HFF-Myc (cell line): Measurements from ENCODE around the gene GADL1.

Experiments
- DNase-seq: peaks from one replicate; pipeline ENCODE4 v3.0.0-alpha.2; 2011; ENCODE audit warnings: low read depth; ENCODE audit errors: extremely low read depth
- H3K4me3 ChIP-seq: replicated peaks from 2 replicates; pipeline ENCODE4 v1.5.1; 2011; ENCODE audit warnings: low read depth, mild to moderate bottlenecking, control low read depth, low read length
- TF ChIP-seq, protein P1 (sequence below): IDR thresholded peaks from 2 replicates; pipeline ENCODE4 v1.5.1; 2012; ENCODE audit warnings: mild to moderate bottlenecking, low read depth, low read length, control low read depth; ENCODE audit errors: missing control alignments

The GADL1 gene

DNA sequence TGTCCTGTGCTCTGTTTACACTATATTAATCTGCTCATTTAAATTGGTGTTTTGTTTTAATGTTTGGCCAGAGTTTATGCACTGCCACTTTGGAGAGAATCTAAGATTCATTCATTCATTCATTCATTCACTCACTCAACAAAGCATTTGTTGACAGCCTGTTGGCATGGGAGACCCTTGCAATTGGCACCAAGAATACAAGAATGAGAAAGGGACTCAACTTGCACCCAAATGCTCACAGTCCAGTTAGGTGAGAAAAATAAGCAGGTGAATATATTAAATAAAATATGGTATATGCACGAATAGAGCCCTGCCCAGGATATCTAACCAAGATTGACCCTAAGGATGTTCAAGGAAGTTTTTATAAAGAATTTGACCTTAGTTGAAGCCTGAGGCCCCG is 207.7 kb downstream of the GADL1 start:
- H3K4me3 ChIP-seq, result no peak overlapping the region
- TF ChIP-seq, protein P1, sequence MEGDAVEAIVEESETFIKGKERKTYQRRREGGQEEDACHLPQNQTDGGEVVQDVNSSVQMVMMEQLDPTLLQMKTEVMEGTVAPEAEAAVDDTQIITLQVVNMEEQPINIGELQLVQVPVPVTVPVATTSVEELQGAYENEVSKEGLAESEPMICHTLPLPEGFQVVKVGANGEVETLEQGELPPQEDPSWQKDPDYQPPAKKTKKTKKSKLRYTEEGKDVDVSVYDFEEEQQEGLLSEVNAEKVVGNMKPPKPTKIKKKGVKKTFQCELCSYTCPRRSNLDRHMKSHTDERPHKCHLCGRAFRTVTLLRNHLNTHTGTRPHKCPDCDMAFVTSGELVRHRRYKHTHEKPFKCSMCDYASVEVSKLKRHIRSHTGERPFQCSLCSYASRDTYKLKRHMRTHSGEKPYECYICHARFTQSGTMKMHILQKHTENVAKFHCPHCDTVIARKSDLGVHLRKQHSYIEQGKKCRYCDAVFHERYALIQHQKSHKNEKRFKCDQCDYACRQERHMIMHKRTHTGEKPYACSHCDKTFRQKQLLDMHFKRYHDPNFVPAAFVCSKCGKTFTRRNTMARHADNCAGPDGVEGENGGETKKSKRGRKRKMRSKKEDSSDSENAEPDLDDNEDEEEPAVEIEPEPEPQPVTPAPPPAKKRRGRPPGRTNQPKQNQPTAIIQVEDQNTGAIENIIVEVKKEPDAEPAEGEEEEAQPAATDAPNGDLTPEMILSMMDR, result no peak
- DNase-seq, result no peak

DNA sequence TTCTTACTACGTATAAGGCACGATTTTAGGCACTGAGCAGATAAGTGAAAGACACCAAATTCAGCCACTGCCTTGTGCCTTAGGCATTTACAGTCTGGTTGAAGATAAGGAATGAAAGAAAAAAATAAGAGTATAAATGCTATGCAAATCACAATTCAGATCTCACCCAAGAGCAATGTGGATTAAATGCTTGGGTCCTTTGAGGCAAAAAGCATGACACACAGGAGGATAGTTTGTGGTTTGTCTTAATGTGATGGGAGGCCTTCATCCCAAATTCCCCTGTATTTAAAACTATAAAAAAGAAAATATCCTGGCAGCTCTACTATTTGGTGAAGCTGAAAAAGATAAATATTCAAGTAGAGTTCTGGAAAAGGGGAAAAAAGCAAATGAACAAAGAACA is 208.3 kb downstream of the GADL1 start:
- DNase-seq, result no peak
- TF ChIP-seq, protein P1, result no peak

DNA sequence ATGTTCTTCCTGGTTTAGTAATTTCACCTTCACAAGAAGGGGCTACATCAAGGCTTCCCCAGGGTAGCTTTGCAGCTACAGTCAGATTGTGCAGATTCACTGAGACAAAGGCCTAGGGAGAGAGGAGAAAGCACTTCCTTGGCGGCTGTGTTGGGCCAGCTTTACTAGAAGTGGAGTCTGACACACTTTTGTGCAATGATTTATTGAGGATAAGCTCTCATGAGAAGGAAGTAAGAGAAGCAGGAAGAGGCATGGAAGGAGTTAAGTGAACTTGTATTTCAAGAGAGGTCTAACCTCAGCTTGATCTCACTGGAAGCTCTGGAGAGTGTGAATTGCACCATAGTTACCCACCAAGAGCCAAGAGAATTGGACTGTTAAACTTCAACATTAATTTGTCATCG is 209.2 kb downstream of the GADL1 start:
- H3K4me3 ChIP-seq, result no peak overlapping the region
- TF ChIP-seq, protein P1, result no peak
- no peak for DNase-seq

More for the DNA sequence above, 208.3 kb downstream of the GADL1 start:
- no peak overlapping the region for H3K4me3 ChIP-seq

DNA sequence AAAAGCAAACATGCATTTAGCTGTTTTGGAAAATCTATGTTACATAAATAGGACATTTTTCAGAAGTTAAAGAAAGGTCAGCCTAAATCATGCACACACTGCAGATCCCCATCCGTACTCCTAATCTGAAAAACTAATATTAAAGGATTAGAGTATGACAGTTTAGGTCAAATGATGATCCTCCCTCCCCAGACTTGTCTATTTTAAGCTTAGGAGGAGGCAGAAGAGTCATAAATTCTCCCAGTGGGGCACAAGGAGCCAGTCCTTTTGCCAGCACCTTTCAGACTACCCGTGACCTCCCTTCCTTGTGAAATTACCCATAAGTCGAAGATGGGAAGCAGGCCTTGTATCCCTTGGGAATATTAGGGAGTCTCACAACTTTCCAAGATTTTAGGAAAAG is 210.1 kb downstream of the GADL1 start:
- no peak for DNase-seq
- TF ChIP-seq, protein P1, result no peak
- no peak overlapping the region for H3K4me3 ChIP-seq

DNA sequence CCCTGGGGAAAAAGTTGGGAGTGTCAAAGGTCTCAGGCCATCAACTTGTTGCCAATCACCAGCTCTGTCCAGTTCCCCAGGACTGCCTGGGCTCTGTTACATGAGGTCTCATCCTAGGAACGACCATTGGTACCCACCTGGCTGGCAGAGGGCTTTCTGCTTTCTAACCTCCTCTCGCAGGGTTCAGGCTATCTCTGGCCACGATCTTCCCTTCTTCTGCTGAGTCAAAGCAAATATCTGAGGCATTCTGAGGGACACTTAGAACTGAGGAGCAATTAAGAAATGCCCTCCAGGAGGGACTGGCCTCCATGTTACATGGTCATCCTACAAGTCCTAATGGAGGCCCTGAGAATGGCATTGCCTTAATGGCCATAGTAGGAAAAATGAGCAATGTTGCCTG is 210.7 kb downstream of the GADL1 start:
- TF ChIP-seq, protein P1, result no peak
- DNase-seq, result no peak
- no peak overlapping the region for H3K4me3 ChIP-seq

DNA sequence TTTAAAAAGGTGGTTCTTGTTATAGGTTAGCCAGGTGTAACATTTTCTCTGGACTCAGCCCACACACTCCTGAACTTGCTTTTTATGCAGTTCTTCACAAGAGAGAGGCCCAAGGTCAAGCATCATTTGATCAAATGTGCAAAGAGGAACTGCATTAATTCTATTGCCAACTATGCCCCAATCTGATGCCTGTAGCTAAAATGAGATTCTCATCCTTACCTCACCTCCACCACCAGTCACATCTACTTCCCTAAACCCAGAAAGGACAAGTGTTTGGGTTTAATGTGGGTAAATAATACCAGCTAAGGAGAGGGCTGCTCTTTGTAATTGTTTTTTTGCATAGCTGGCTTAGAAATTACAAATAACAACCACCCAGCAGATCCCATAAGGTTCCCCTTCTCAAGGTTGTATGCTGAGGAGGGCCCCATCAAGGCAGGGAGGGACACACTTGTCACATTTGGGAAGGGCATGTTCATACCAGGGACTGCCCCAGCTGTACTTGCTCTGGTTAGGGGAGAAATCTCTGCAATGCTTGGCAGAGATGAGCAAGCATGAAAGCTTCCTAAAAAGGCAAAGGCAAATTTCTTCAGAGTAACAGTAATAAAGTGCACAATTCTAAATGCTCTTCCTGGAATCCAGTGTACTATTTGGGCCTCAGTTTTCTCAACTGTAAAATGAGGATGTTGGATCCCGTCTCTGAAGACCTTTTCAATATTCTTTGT is 211.9 kb downstream of the GADL1 start:
- TF ChIP-seq, protein P1, result no peak
- DNase-seq, result no peak
- H3K4me3 ChIP-seq, result no peak overlapping the region

DNA sequence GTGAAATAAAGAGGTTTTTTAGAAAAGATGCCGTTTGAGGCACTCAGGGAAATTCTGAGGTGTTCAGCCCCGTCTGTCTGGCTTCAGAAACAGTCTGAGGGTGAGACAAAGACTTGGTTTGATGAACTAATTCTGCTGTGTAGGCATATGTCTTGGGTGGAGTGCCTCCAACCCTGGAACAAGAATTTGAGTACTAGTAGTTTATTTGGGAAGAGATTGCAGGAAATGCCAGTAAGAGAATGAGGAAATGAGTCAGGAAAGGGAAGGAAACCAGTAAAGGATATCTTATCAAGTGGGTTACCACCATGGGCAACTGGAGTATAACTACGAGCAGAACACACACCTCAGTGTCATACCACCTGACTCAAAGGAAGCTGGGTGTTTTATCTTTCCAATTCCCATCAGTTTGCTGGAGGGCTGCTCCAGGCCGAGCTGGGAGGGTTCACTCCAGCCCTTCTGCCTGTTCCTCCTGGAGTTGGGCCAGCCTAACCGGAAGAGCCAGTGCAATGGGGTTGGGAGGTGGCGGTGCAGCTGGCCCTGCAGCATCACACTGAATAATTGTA is 212.7 kb downstream of the GADL1 start:
- H3K4me3 ChIP-seq, result peak overlapping the region; percentile 16
- peak; percentile 38 for DNase-seq
- TF ChIP-seq, protein P1, result no peak
